Activated naive CD8-positive, alpha-beta T cell treated with anti-CD3 and anti-CD28 coated beads, Interleukin-2, amount 50 U/mL, for 24 hours (primary cell): ENCODE data around the gene COL23A1.
A peak's percentile ranks its signal among the peaks of the same experiment; 100 is the strongest.
"Not testable (repeated sequence)": the region's sequence is repeated elsewhere in the genome, so short reads cannot be mapped to it uniquely, and the experiment has no call there.

Experiments
- ATAC-seq: fragments of 150-1000 bp; cut with Tn5 transposase; one replicate; pipeline ENCODE4 v1.10.0; 2021
- DNase-seq: peaks from one replicate; pipeline ENCODE4 v3.0.0; 2021
- H3K27ac Mint-ChIP-seq: one replicate; pipeline ENCODE4 v1.8.0; 2021; ENCODE audit warnings: mild to moderate bottlenecking, mixed read lengths
- H3K27me3 Mint-ChIP-seq: one replicate; pipeline ENCODE4 v1.8.0; 2021; ENCODE audit warnings: mixed read lengths
- H3K36me3 Mint-ChIP-seq: one replicate; pipeline ENCODE4 v1.8.0; 2021; ENCODE audit warnings: low read depth, mixed read lengths
- H3K4me1 Mint-ChIP-seq: one replicate; pipeline ENCODE4 v1.8.0; 2021; ENCODE audit warnings: mixed read lengths
- H3K4me3 Mint-ChIP-seq: one replicate; pipeline ENCODE4 v1.8.0; 2021; ENCODE audit warnings: mild to moderate bottlenecking, moderate library complexity, mixed read lengths
- H3K9me3 Mint-ChIP-seq: one replicate; pipeline ENCODE4 v1.8.0; 2021; ENCODE audit warnings: mixed read lengths

The COL23A1 gene

DNA sequence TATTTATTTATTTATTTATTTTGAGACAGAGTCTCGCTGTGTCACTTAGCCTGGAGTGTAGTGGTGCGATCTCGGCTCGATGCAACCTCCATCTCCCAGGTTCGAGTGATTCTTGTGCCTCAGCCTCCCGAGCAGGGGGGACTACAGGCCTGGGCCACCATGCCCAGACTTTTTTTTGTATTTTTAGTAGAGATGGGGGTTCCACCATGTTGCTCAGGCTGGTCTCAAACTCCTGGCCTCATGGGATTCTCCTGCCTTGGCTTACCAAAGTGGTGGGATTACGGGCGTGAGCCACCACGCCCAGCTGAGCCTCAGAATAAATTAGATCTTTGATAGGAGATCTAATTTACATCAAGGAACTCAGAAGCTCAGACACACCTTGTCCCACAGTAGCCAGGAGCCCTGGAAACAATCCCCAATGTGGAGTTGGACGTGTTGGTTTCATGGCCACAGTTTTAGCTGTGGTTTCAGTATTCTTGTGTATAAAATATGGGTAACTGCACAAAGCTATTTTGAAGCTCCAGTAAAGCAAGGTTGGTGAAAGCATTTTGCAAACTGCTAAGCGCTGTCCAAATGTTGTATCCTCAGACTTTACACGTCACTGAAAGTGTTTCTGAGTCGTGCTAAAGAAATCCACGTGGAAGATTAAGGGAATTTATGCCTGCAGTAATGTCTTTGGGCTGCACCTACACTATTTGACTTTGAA is 388.8 kb downstream of the COL23A1 start:
- peaks cover 3% of the 10 kb centered on the region for H3K27me3 Mint-ChIP-seq
- peaks cover 15% of the 10 kb centered on the region for H3K36me3 Mint-ChIP-seq
- H3K4me1 Mint-ChIP-seq: peaks cover 21% of the 10 kb centered on the region
- DNase-seq: no peak
- H3K9me3 Mint-ChIP-seq: no peaks in the 10 kb centered on the region
- H3K4me3 Mint-ChIP-seq: no peak overlapping the region
- no peak for ATAC-seq
- H3K27ac Mint-ChIP-seq: no peak overlapping the region

DNA sequence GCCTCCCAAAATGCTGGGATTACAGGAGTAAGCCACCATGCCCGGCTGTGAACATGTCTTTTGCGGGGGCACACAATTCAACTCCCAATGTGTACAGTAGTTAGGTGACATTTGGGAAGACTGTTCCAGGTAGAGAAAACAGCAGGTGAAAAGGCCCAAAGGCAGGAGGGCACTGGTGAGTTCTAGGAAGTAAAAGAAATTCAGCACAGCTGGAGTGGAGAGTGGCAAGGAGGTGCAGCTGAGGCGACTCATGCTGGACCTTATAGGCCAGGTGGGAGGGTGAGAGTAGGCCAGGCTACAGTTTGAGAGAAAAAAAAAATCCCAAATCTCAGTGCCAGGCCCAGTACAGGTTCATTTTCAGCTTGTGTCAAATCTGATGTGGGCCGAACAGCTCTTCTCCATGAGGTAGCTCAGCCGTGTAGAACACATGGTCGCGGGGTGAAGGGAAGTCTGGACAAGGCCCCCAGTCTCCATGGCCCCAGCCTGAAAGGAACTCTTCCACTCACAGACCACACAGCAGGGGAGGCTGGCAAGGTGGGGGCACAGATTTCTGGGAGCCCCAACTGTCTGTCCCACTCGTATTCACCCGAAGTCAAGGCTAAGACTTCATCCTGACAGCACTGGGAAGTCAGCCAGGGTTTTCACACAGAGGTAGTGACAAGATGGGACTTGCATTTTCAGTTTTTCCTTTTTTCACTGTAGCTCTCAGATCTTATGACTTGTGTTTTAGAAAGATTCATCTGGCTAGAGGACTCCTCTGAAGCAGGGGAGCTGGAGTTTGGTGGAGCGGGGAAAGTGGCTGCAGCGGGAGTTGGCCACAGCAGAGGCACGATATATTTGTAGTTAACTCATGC is 390.4 kb downstream of the COL23A1 start:
- no peak for ATAC-seq
- peaks cover 5% of the 10 kb centered on the region for H3K27me3 Mint-ChIP-seq
- no peak overlapping the region for H3K27ac Mint-ChIP-seq
- H3K36me3 Mint-ChIP-seq: peaks cover 3% of the 10 kb centered on the region
- no peak for DNase-seq
- no peaks in the 10 kb centered on the region for H3K9me3 Mint-ChIP-seq
- peaks cover 10% of the 10 kb centered on the region for H3K4me1 Mint-ChIP-seq
- no peak overlapping the region for H3K4me3 Mint-ChIP-seq

DNA sequence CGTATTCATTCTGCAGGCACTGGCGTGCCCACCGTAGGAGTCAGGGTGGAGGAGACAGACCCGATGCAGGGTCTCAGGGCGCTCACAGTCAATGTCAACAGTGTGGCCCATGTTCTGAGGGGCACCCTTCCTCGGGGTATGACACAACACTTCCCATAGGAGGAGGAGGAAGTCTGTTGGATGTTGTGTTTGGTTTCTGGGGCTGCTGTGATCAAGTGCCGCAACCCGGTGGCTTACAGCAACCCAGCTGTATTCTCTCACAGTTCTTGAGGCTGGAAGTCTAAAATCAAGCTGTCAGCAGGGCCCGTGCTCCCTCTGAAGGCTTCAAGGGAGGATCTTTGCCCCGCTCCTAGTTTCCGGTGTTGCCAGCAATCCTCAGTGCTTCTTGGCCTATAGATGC is 391.5 kb downstream of the COL23A1 start:
- Mint-ChIP-seq H3K27me3 (peaks cover 9% of the 10 kb centered on the region), H3K4me1 (peaks cover 14% of the 10 kb centered on the region), H3K4me3 (no peak overlapping the region), H3K36me3 (no peaks in the 10 kb centered on the region), H3K9me3 (no peaks in the 10 kb centered on the region), H3K27ac (no peak overlapping the region)
- ATAC-seq (no peak), DNase-seq (no peak)

DNA sequence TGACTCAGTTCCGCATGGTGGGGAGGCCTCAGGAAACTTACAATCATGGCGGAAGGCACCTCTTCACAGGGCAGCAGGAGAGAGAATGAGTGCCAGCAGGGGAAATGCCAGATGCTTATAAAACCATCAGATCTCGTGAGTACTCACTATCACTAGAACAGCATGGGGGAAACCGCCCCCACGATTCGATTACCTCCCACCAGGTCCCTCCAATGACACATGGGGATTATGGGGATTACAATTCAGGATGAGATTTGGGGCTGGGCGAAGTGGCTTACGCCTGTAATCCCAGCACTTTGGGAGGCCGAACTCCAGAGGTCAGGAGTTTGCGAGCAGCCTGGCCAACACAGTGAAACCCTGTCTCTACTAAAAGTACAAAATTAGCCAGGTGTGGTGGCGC is 392.0 kb downstream of the COL23A1 start:
- not testable (repeated sequence) for ATAC-seq, DNase-seq, H3K27ac Mint-ChIP-seq, H3K9me3 Mint-ChIP-seq, H3K4me3 Mint-ChIP-seq, H3K36me3 Mint-ChIP-seq
- Mint-ChIP-seq H3K27me3 (peaks cover 13% of the 10 kb centered on the region), H3K4me1 (peaks cover 19% of the 10 kb centered on the region)

DNA sequence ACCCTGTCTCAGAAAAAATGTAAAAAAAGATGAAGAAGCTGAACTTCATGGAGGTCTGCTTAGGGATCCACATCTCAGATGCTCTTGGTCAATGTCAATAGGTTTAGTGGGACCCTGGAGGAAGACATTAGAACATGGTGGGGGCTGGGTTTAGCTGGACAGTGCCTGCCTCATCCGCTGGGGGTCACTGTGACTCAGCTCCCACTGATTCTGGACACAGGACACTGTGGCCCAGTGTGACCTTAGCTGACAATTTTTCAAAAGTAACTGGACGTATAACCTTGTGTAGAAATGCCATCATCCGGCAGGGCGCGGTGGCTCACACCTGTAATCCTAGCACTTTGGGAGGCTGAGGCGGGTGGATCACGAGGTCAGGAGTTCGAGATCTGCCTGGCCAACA is 393.2 kb downstream of the COL23A1 start:
- Mint-ChIP-seq H3K36me3 (no peaks in the 10 kb centered on the region), H3K4me1 (peaks cover 16% of the 10 kb centered on the region), H3K9me3 (no peaks in the 10 kb centered on the region), H3K27ac (no peak overlapping the region), H3K27me3 (peaks cover 19% of the 10 kb centered on the region), H3K4me3 (no peak overlapping the region)
- no peak for ATAC-seq
- no peak for DNase-seq

DNA sequence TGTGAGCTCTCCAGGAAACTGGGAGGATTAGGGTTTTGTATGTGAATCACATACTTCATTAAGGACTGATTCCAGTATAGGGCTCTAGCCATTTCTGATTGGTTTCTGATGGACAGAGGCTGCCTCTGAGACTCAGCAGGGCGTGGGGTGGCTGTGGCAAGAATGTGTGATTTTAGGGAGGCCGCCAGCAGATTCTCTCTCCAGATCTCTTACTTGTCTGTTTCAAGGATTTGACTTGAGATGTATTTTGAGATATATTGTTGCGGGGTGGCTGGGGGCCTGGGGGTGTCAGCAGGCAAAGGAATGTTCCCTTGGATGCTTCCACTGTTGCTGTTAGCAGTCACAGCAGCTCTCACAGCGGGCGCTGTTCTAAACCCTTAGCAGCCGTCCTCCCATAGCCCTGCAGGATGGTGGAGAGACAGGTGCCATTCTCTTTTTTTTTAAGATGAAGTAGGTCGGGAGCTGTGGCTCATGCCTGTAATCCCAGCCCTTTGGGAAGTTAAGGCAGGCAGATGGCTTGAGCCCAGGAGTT is 393.8 kb downstream of the COL23A1 start:
- Mint-ChIP-seq H3K9me3 (no peaks in the 10 kb centered on the region), H3K27me3 (peaks cover 19% of the 10 kb centered on the region), H3K4me3 (no peak overlapping the region), H3K4me1 (peaks cover 13% of the 10 kb centered on the region), H3K27ac (no peak overlapping the region), H3K36me3 (no peaks in the 10 kb centered on the region)
- no peak for DNase-seq
- ATAC-seq: no peak

DNA sequence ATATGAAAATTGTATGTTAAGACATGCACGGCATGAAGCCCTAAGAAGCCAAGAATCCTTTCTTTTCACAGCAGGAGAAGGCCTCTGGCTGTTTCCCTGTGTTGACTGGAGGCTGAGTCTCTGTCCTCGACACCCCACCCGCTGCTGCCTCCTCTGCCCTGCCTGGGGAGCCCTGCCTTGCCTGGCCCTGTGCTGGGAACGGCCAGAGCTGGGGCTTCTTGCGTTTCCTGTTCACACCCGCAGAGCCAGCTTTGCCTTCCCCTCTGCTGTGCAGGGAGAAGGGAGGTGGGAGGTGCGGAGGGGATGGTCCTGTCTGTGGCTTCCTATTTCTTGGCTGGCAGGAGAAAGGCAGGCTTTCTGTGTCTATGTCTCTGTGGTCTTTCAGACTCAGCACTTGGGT is 396.2 kb downstream of the COL23A1 start:
- DNase-seq (no peak), ATAC-seq (peak; percentile 47)
- peaks cover 13% of the 10 kb centered on the region for H3K4me1 Mint-ChIP-seq
- H3K4me3 Mint-ChIP-seq: no peak overlapping the region
- no peaks in the 10 kb centered on the region for H3K36me3 Mint-ChIP-seq
- peaks cover 19% of the 10 kb centered on the region for H3K27me3 Mint-ChIP-seq
- no peak overlapping the region for H3K27ac Mint-ChIP-seq
- no peaks in the 10 kb centered on the region for H3K9me3 Mint-ChIP-seq

DNA sequence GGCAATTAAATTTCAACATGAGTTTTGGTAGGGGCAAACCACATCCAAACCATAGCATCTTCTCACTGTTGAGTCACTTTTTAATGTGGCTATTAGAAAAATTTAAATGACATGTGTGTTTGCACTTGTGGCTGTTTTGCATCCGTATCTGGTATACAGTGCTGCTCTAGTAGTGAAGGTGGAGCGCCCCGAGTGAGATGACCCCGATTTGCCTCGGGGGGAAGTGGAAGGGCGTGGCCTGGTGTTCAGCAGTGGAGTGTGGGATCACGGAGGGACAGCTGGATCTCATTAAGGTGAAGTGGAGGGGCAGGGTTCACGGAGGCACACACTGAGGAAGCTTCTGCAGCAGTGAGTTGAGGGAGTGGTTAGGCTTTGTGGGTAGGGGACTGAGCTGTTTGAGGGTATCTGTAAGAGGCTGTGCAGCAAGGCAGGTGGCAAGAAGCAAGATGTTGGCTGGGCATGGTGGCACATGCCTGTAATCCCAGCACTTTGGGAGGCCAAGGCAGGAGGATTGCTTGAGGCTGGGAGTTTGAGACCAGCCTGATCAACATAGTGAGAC is 396.9 kb downstream of the COL23A1 start:
- no peak overlapping the region for H3K4me3 Mint-ChIP-seq
- H3K27ac Mint-ChIP-seq: no peak overlapping the region
- no peaks in the 10 kb centered on the region for H3K9me3 Mint-ChIP-seq
- ATAC-seq (no peak), DNase-seq (no peak)
- peaks cover 19% of the 10 kb centered on the region for H3K27me3 Mint-ChIP-seq
- H3K36me3 Mint-ChIP-seq: no peaks in the 10 kb centered on the region
- H3K4me1 Mint-ChIP-seq: peaks cover 13% of the 10 kb centered on the region

DNA sequence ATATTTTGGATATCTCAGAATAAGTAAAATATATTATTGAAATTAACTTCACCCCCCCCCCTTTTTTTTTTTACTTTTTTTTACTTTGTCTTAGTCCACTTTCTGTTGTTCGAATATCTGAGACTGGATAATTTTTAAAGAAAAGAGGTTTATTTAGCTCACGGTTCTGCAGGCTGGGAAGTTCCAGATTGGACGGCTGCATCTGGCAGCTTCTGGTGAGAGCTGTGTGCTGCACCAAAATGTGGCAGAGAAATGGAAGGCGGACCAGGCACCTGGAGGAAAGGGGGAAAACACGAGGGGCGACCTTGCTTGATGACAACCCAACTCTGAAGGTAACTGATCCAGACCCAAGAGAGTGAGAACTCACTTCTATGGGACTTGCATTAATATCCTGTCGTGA is 397.4 kb downstream of the COL23A1 start:
- Mint-ChIP-seq H3K27ac (no peak overlapping the region), H3K9me3 (no peaks in the 10 kb centered on the region), H3K27me3 (peaks cover 19% of the 10 kb centered on the region), H3K4me3 (no peak overlapping the region), H3K4me1 (peaks cover 13% of the 10 kb centered on the region), H3K36me3 (no peaks in the 10 kb centered on the region)
- ATAC-seq: no peak
- no peak for DNase-seq

DNA sequence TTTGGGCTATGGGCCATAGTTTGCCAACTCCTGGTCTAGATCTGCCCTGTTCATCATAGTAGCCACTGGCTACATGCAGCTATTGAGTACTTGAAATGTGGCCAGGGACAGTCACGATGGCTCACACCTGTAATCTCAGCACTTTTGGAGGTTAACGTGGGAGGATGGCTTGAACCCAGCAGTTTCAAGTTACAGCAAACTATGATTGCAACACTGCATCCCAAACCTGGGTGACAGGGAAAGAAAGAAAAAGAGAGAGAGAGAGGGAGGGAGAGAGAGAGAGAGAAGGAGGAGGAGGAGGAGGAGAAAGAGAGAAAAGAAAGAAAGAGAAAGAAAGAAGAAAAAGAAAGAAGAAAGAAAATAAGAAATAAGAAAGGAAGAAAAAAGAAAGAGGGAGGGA is 397.9 kb downstream of the COL23A1 start:
- no peak for ATAC-seq
- DNase-seq: no peak
- peaks cover 19% of the 10 kb centered on the region for H3K27me3 Mint-ChIP-seq
- peaks cover 13% of the 10 kb centered on the region for H3K4me1 Mint-ChIP-seq
- H3K27ac Mint-ChIP-seq: no peak overlapping the region
- H3K36me3 Mint-ChIP-seq: no peaks in the 10 kb centered on the region
- no peaks in the 10 kb centered on the region for H3K9me3 Mint-ChIP-seq
- no peak overlapping the region for H3K4me3 Mint-ChIP-seq

DNA sequence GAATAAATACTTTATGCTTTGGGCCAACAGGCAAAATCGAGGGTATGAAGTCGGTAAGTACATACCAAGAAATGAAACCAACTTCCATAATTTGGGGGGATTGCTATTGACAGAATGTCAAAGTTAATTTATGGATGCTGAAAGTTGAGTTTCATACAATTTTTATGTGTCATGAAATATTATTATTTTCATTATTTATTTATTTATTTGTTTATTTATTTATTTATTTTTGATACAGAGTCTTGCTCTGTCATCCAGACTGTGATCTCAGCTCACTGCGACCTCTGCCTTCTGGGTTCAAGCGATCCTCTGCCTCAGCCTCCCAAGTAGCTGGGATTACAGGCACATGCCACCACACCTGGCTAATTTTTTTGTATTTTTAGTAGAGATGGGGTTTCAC is 398.5 kb downstream of the COL23A1 start:
- Mint-ChIP-seq H3K36me3 (no peaks in the 10 kb centered on the region), H3K27me3 (peaks cover 19% of the 10 kb centered on the region), H3K27ac (no peak overlapping the region), H3K4me3 (no peak overlapping the region), H3K4me1 (peaks cover 14% of the 10 kb centered on the region), H3K9me3 (no peaks in the 10 kb centered on the region)
- DNase-seq (no peak), ATAC-seq (no peak)

DNA sequence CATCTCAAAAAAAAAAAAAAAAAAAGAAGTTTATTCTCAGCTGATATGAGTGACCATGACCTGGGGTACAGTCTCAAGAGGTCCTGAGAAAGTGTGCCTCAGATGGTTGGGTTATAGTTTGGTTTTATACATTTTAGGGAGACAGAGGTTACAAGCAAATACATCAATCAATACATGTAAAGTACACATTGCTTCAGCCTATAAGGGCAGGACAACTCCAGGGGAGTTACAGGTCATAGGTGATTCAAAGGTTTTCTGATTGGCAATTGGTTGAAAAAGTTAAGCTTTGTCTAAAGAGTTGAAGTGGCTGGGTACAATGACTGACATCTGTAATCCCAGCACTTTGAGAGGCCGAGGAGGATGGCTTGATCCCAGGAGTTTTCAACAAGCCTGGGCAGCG is 400.8 kb downstream of the COL23A1 start:
- H3K27me3 Mint-ChIP-seq: peaks cover 14% of the 10 kb centered on the region
- no peak overlapping the region for H3K27ac Mint-ChIP-seq
- ATAC-seq: no peak
- H3K9me3 Mint-ChIP-seq: no peaks in the 10 kb centered on the region
- no peak overlapping the region for H3K4me3 Mint-ChIP-seq
- no peaks in the 10 kb centered on the region for H3K36me3 Mint-ChIP-seq
- DNase-seq: no peak
- H3K4me1 Mint-ChIP-seq: peaks cover 16% of the 10 kb centered on the region
